Keratinocyte (primary cell): ENCODE data around the gene ATF6B. TPM values are rescaled to one million over a fixed set of nuclear protein-coding genes. Genes with fewer than 3 reads are reported as not detected.

Experiments used
- DNase-seq: peaks from one replicate; pipeline ENCODE4 v3.0.0-alpha.2; 2011; ENCODE audit warnings: low read depth, missing footprints, low spot score
- FAIRE-seq: peaks from 2 replicates; lab custom pipeline; 2011; peaks lifted over from hg19 to GRCh38; lab: Jason Lieb, UNC
- H2AFZ ChIP-seq: 2 replicates; pipeline ENCODE4 v1.6.0; 2012; ENCODE audit warnings: low read length, control low read depth, inconsistent platforms; ENCODE audit not compliant: control insufficient read depth
- H3K27ac ChIP-seq: 2 replicates; pipeline ENCODE4 v1.5.1; 2011; ENCODE audit warnings: low read length; ENCODE audit not compliant: control insufficient read depth, insufficient read depth
- H3K27me3 ChIP-seq: 3 replicates; pipeline ENCODE4 v1.6.0; 2011; ENCODE audit warnings: low read length; ENCODE audit not compliant: control insufficient read depth, insufficient read depth; ENCODE audit errors: extremely low read depth
- H3K36me3 ChIP-seq, 2 experiments: 2 replicates in 1 of 2; 3 replicates in 1 of 2; pipeline ENCODE4 v1.5.1; 2011; ENCODE audit warnings: low read length in 2 of 2, mild to moderate bottlenecking in 1 of 2; ENCODE audit not compliant: control insufficient read depth in 2 of 2, insufficient read depth in 2 of 2; ENCODE audit errors: extremely low read depth in 1 of 2
- H3K4me1 ChIP-seq: 3 replicates; pipeline ENCODE4 v1.5.1; 2011; ENCODE audit warnings: low read length; ENCODE audit not compliant: control insufficient read depth, insufficient read depth; ENCODE audit errors: extremely low read depth
- H3K4me2 ChIP-seq: 3 replicates; pipeline ENCODE4 v1.6.0; 2011; ENCODE audit warnings: low read depth, low read length; ENCODE audit not compliant: control insufficient read depth, insufficient read depth; ENCODE audit errors: extremely low read depth
- H3K4me3 ChIP-seq, 3 experiments: fragments of 200-600 bp in 1 of 3; sonication (generic) in 1 of 3; 2 replicates in 2 of 3; 3 replicates in 1 of 3; pipeline ENCODE4 v1.5.1; 2011 to 2016; ENCODE audit warnings: low read length in 3 of 3, mild to moderate bottlenecking in 3 of 3, control low read depth in 2 of 3, inconsistent platforms in 1 of 3, low read depth in 1 of 3, mixed read lengths in 1 of 3, mixed run types in 1 of 3, moderate library complexity in 1 of 3; ENCODE audit not compliant: control insufficient read depth in 2 of 3, insufficient read depth in 2 of 3; ENCODE audit errors: extremely low read depth in 1 of 3
- H3K79me2 ChIP-seq: 2 replicates; pipeline ENCODE4 v1.6.0; 2012; ENCODE audit warnings: low read length; ENCODE audit not compliant: control insufficient read depth, insufficient read depth
- H3K9ac ChIP-seq: 3 replicates; pipeline ENCODE4 v1.6.0; 2011; ENCODE audit warnings: low read length; ENCODE audit not compliant: control insufficient read depth, insufficient read depth; ENCODE audit errors: extremely low read depth
- H3K9me1 ChIP-seq: 3 replicates; pipeline ENCODE4 v1.6.0; 2011; ENCODE audit warnings: low read length; ENCODE audit not compliant: control insufficient read depth, insufficient read depth; ENCODE audit errors: extremely low read depth
- H3K9me3 ChIP-seq: 2 replicates; pipeline ENCODE4 v1.5.1; 2012; ENCODE audit warnings: low read depth, low read length; ENCODE audit not compliant: control insufficient read depth
- H4K20me1 ChIP-seq: 3 replicates; pipeline ENCODE4 v1.6.0; 2011; ENCODE audit warnings: low read length; ENCODE audit not compliant: control insufficient read depth, insufficient read depth; ENCODE audit errors: extremely low read depth
- EZH2 ChIP-seq: IDR thresholded peaks from one replicate; pipeline ENCODE4 v1.6.1; 2012; ENCODE audit warnings: inconsistent platforms, mild to moderate bottlenecking, low read length, moderate library complexity
- dilution Hi-C: fragments of 300-500 bp; cut with MboI; formaldehyde crosslinking; loops from one replicate; pipeline ENCODE4 v1.7.0; 2020; ENCODE audit warnings: low sequenced_read_pairs; ENCODE audit not compliant: extremely low pct_ligation_motif_present
- polyA plus RNA-seq, 5 experiments: library from polyadenylated mRNA; depleted of rRNA in 3 of 5; stranded (reverse) in 3 of 5; stranded (forward) in 1 of 5; unstranded in 1 of 5; fragments of >200 nt; gene quantifications; 1 replicate in 1 of 5; 2 replicates in 3 of 5; 3 replicates in 1 of 5; pipeline versions ENCODE4 v1.2.1 to v1.2.3, GENCODE V29; 2011 to 2012; ENCODE audit warnings: missing spikeins in 2 of 5, low read depth in 1 of 5, low replicate concordance in 1 of 5
- TF ChIP-seq, protein P1 (sequence below), 3 experiments: IDR thresholded peaks in 1 of 3; conservative IDR thresholded peaks in 1 of 3; optimal IDR thresholded peaks in 1 of 3; 2 replicates in 2 of 3; 3 replicates in 1 of 3; pipeline versions ENCODE3 to v1.5.1; 2011; ENCODE audit warnings: low read length in 3 of 3, mild to moderate bottlenecking in 3 of 3, moderate library complexity in 2 of 3, control low read depth in 1 of 3, inconsistent platforms in 1 of 3; ENCODE audit not compliant: insufficient read depth in 2 of 3; ENCODE audit errors: extremely low read depth in 1 of 3

ATF6B gene
- polyA plus RNA-seq, 1 donor (not counting 4 experiments of a cell fraction or from before 2014, with no cell fraction given), result 30.4 TPM

DNA sequence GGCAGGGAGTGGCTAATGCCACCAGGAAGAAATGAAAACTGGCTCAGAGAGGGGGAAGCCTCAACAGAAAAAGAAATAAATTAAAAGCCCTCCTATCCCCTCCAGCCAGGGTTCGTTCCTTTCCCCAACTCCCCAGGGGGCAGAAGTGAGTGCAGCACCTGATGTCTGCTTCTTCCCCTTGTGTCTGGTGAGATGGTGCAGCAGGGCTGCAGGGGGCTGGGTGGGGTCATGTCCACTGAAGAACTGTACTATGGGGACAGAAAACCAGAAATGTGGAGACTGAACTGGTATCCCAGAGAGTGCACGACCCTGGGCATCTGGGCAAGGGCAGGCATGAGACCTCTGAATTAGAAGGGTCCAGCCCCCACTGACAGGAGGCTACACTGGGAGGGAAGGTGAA is 40.3 kb upstream of the ATF6B start:
- no peak overlapping the region for H3K27ac ChIP-seq
- dilution Hi-C loops, result no loop called here

DNA sequence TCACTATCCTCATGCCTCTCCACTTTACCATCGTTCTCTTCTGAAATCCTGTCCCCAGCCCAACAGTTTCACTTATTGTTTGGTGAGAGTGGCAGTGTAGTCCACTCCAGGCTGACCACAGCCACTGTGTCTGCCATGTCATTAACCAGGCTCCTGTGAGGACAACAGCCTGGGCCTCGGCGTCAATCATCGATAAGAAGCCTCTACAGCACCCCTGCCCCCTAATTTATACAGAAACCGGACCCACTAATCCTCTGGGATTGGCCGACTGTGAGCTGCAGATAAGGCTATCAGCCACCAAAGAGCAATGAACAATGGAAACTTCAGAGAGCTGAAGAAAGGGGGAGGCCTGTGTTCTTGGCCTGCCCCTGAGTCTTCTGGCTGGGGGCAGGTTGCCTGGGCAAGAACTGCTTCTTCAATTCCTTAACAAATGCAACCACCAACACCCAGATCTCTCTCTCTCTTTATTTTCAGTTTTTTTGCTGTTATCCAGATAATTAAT is 39.8 kb upstream of the ATF6B start:
- Histone ChIP-seq H3K4me1 (peaks cover 6% of the 10 kb centered on the region), H3K4me2 (no peak overlapping the region), H3K79me2 (peaks cover under 1% of the 10 kb centered on the region), H3K9ac (no peak overlapping the region), H2AFZ (no peak overlapping the region), H3K9me1 (no peaks in the 10 kb centered on the region), H3K27me3 (no peaks in the 10 kb centered on the region), H4K20me1 (no peaks in the 10 kb centered on the region), H3K36me3 (peaks cover 19 to 26% of the 10 kb centered on the region in 2 experiments), H3K9me3 (no peaks in the 10 kb centered on the region), H3K27ac (no peak overlapping the region), H3K4me3 (no peak overlapping the region)
- TF ChIP-seq EZH2, result no peak
- TF ChIP-seq, protein P1, sequence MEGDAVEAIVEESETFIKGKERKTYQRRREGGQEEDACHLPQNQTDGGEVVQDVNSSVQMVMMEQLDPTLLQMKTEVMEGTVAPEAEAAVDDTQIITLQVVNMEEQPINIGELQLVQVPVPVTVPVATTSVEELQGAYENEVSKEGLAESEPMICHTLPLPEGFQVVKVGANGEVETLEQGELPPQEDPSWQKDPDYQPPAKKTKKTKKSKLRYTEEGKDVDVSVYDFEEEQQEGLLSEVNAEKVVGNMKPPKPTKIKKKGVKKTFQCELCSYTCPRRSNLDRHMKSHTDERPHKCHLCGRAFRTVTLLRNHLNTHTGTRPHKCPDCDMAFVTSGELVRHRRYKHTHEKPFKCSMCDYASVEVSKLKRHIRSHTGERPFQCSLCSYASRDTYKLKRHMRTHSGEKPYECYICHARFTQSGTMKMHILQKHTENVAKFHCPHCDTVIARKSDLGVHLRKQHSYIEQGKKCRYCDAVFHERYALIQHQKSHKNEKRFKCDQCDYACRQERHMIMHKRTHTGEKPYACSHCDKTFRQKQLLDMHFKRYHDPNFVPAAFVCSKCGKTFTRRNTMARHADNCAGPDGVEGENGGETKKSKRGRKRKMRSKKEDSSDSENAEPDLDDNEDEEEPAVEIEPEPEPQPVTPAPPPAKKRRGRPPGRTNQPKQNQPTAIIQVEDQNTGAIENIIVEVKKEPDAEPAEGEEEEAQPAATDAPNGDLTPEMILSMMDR (optimal IDR thresholded peaks at IDR 0.05 in 1 of 3, IDR thresholded peaks at IDR 0.05 in 1 of 3, conservative IDR thresholded peaks at IDR 0.05 in 1 of 3; ENCODE audit: extremely low read depth in 1 of 3, insufficient read depth in 2 of 3, low read length in 3 of 3), result no peak
- dilution Hi-C loops, result no loop called here
- FAIRE-seq (no peak), DNase-seq (no peak)

More for the DNA sequence above, 40.3 kb upstream of the ATF6B start:
- Histone ChIP-seq H3K4me3 (no peak overlapping the region), H3K79me2 (peaks cover 2% of the 10 kb centered on the region), H3K36me3 (peaks cover 19 to 23% of the 10 kb centered on the region in 2 experiments), H3K9me1 (no peaks in the 10 kb centered on the region), H4K20me1 (no peaks in the 10 kb centered on the region), H3K4me1 (peaks cover 12% of the 10 kb centered on the region), H3K4me2 (no peak overlapping the region), H3K9me3 (no peaks in the 10 kb centered on the region), H3K27me3 (no peaks in the 10 kb centered on the region), H2AFZ (no peak overlapping the region), H3K9ac (no peak overlapping the region)
- no peak for DNase-seq
- TF ChIP-seq, protein P1 (optimal IDR thresholded peaks at IDR 0.05 in 1 of 3, IDR thresholded peaks at IDR 0.05 in 1 of 3, conservative IDR thresholded peaks at IDR 0.05 in 1 of 3; ENCODE audit: extremely low read depth in 1 of 3, insufficient read depth in 2 of 3, low read length in 3 of 3), result no peak
- no peak for TF ChIP-seq EZH2
- no peak for FAIRE-seq
